Naive thymus-derived CD4-positive, alpha-beta T cell (primary cell): ENCODE measurements around the gene EZH2. TPM values are rescaled to one million over a fixed set of nuclear protein-coding genes. Genes with fewer than 3 reads are reported as not detected.

Source experiments
- ATAC-seq: fragments of 150-1000 bp; cut with Tn5 transposase; 2 replicates; pipeline ENCODE4 v1.10.0; 2021; ENCODE audit warnings: mild to moderate bottlenecking, moderate library complexity
- CTCF ChIA-PET: fragments of 350-600 bp; sonication (Branson Sonifier 250); formaldehyde crosslinking; loops from one replicate; lab custom pipeline; 2021; ENCODE audit warnings: antibody characterized with exemption; lab: Charles Lee
- POLR2A ChIA-PET: fragments of 350-600 bp; sonication (Branson Sonifier 250); formaldehyde crosslinking; loops from one replicate; lab custom pipeline; 2021; ENCODE audit warnings: antibody characterized with exemption, inconsistent platforms; lab: Charles Lee
- DNase-seq, 9 donors: peaks; one replicate each; pipeline versions ENCODE4 v3.0.0 to v3.0.0-alpha.2; 2020 to 2022; ENCODE audit warnings: mixed read lengths in 1 of 9
- H3K27ac ChIP-seq: one replicate; pipeline ENCODE4 v1.7.0; 2013; ENCODE audit warnings: mild to moderate bottlenecking, low read depth, low read length, moderate library complexity
- H3K27me3 ChIP-seq, 2 donors: one replicate each; pipeline ENCODE4 v1.7.0; 2013; ENCODE audit warnings: low read length in 2 of 2, mild to moderate bottlenecking in 2 of 2, moderate library complexity in 2 of 2; ENCODE audit not compliant: control insufficient read depth in 2 of 2, insufficient read depth in 2 of 2
- H3K36me3 ChIP-seq, 3 experiments: 1 replicate in 2 of 3; 2 replicates in 1 of 3; pipeline ENCODE4 v1.7.0; 2013; ENCODE audit warnings: low read length in 3 of 3, mild to moderate bottlenecking in 3 of 3, moderate library complexity in 1 of 3; ENCODE audit not compliant: insufficient read depth in 3 of 3, control insufficient read depth in 2 of 3
- H3K4me1 ChIP-seq, 2 donors: one replicate each; pipeline ENCODE4 v1.7.0; 2013; ENCODE audit warnings: low read length in 2 of 2, mild to moderate bottlenecking in 2 of 2, moderate library complexity in 1 of 2; ENCODE audit not compliant: control insufficient read depth in 2 of 2, insufficient read depth in 2 of 2
- H3K4me3 ChIP-seq: 2 replicates; pipeline ENCODE4 v1.7.0; 2013; ENCODE audit warnings: mild to moderate bottlenecking, low read length
- H3K9me3 ChIP-seq, 3 experiments: 1 replicate in 2 of 3; 2 replicates in 1 of 3; pipeline ENCODE4 v1.7.0; 2013; ENCODE audit warnings: low read length in 3 of 3; ENCODE audit not compliant: control insufficient read depth in 2 of 3
- H3K27ac Mint-ChIP-seq, 9 donors: one replicate each; pipeline ENCODE4 v1.8.0; 2020 to 2022; ENCODE audit warnings: mixed read lengths in 9 of 9, mild to moderate bottlenecking in 8 of 9, moderate library complexity in 5 of 9, inconsistent platforms in 2 of 9
- H3K27me3 Mint-ChIP-seq, 5 donors: one replicate each; pipeline ENCODE4 v1.8.0; 2021 to 2022; ENCODE audit warnings: mixed read lengths in 5 of 5, mild to moderate bottlenecking in 1 of 5
- H3K36me3 Mint-ChIP-seq, 5 donors: one replicate each; pipeline ENCODE4 v1.8.0; 2020 to 2022; ENCODE audit warnings: mixed read lengths in 5 of 5, mild to moderate bottlenecking in 3 of 5, inconsistent platforms in 1 of 5
- H3K4me1 Mint-ChIP-seq, 7 donors: one replicate each; pipeline ENCODE4 v1.8.0; 2020 to 2022; ENCODE audit warnings: mixed read lengths in 7 of 7, mild to moderate bottlenecking in 3 of 7, inconsistent platforms in 1 of 7
- H3K4me3 Mint-ChIP-seq, 10 donors: one replicate each; pipeline ENCODE4 v1.8.0; 2020 to 2022; ENCODE audit warnings: mild to moderate bottlenecking in 10 of 10, mixed read lengths in 10 of 10, moderate library complexity in 6 of 10, inconsistent platforms in 2 of 10
- H3K9me3 Mint-ChIP-seq, 11 donors: one replicate each; pipeline ENCODE4 v1.8.0; 2020 to 2022; ENCODE audit warnings: mixed read lengths in 11 of 11, mild to moderate bottlenecking in 4 of 11, inconsistent platforms in 1 of 11, moderate library complexity in 1 of 11
- intact Hi-C, 2 donors: fragments of 100-400 bp; cut with micrococcal nuclease; formaldehyde crosslinking; loops; one replicate each; pipeline ENCODE4 v1.15.1; 2023
- polyA plus RNA-seq, 2 donors: library from polyadenylated mRNA; unstranded; fragments of 300-500 nt; fragmentation: Illumina TruSeq; gene quantifications; one replicate each; pipeline ENCODE4 v1.2.3, GENCODE V29; 2021
- total RNA-seq, 6 experiments: library from RNA in 5 of 6; stranded (reverse) in 5 of 6; gene quantifications; 1 replicate in 5 of 6; 2 replicates in 1 of 6; pipeline ENCODE4 v1.2.3 and lab custom pipeline; 2021 to 2026

Gene EZH2
- total and polyA plus RNA-seq, 7 experiments from 2014 or later: 2.2 to 73.3 (median 8.9) TPM

GRCh38 chr7:148906707-148907498 is 22.8 kb upstream of the EZH2 start:
- ChIA-PET CTCF (no interaction called here), POLR2A (no interaction called here)
- no peaks in the 10 kb centered on the region for H3K9me3 ChIP-seq
- intact Hi-C loops: no loop called here
- ATAC-seq (no peak), DNase-seq (no peak)
- H3K4me3 Mint-ChIP-seq: no peak overlapping the region
- H3K4me3 ChIP-seq: no peak overlapping the region
- H3K27me3 Mint-ChIP-seq: peaks cover 0 to 3% (median 0%) of the 10 kb centered on the region in 5 donors
- H3K4me1 Mint-ChIP-seq: peaks cover 10 to 31% (median 24%) of the 10 kb centered on the region in 7 donors
- H3K27me3 ChIP-seq: no peaks in the 10 kb centered on the region
- no peak overlapping the region for H3K27ac ChIP-seq
- H3K4me1 ChIP-seq: peaks cover 5 to 6% of the 10 kb centered on the region in 2 donors
- H3K36me3 Mint-ChIP-seq: no peaks in the 10 kb centered on the region
- H3K27ac Mint-ChIP-seq: no peak overlapping the region
- H3K36me3 ChIP-seq: no peaks in the 10 kb centered on the region
- H3K9me3 Mint-ChIP-seq: peaks cover 0 to 2% (median 0%) of the 10 kb centered on the region in 11 donors

- H3K4me3 ChIP-seq: no peak overlapping the region
- CTCF ChIA-PET: no interaction called here
Measured at GRCh38 chr7:148905093-148905666, 21.1 kb upstream of the EZH2 start.

GRCh38 chr7:148903504-148903903 is 19.4 kb upstream of the EZH2 start:
- Histone ChIP-seq H3K36me3 (no peaks in the 10 kb centered on the region), H3K4me3 (no peak overlapping the region), H3K9me3 (no peaks in the 10 kb centered on the region), H3K4me1 (no peaks in the 10 kb centered on the region), H3K27ac (no peak overlapping the region), H3K27me3 (no peaks in the 10 kb centered on the region)
- ATAC-seq (no peak), DNase-seq (no peak)
- Mint-ChIP-seq H3K27ac (no peak overlapping the region), H3K9me3 (peaks cover 0 to 2% (median 0%) of the 10 kb centered on the region in 11 donors), H3K27me3 (no peaks in the 10 kb centered on the region), H3K4me3 (no peak overlapping the region), H3K36me3 (no peaks in the 10 kb centered on the region), H3K4me1 (peaks cover 0 to 14% (median 0%) of the 10 kb centered on the region in 7 donors)
- CTCF ChIA-PET: interaction anchor here (0.9 kb wide), 1 partner anchor 54 kb away, joined by 3 read pairs; no protein-coding TSS in a partner anchor
- intact Hi-C loops: no loop called here
- POLR2A ChIA-PET: interaction anchor here (0.9 kb wide), 1 partner anchor 11 kb away, joined by 4 read pairs; no protein-coding TSS in a partner anchor

More at GRCh38 chr7:148905093-148905666, 21.1 kb upstream of the EZH2 start:
- H3K4me1 Mint-ChIP-seq: peaks cover 3 to 14% (median 9%) of the 10 kb centered on the region in 7 donors
- peaks cover 0 to 3% (median 0%) of the 10 kb centered on the region in 5 donors for H3K27me3 Mint-ChIP-seq
- Histone ChIP-seq H3K27me3 (no peaks in the 10 kb centered on the region), H3K27ac (no peak overlapping the region), H3K4me1 (no peaks in the 10 kb centered on the region), H3K9me3 (no peaks in the 10 kb centered on the region), H3K36me3 (no peaks in the 10 kb centered on the region)
- intact Hi-C loops: no loop called here
- DNase-seq (no peak), ATAC-seq (no peak)
- peaks cover 0 to 2% (median 0%) of the 10 kb centered on the region in 11 donors for H3K9me3 Mint-ChIP-seq
- no peaks in the 10 kb centered on the region for H3K36me3 Mint-ChIP-seq
- no peak overlapping the region for H3K27ac Mint-ChIP-seq
- H3K4me3 Mint-ChIP-seq: no peak overlapping the region
- POLR2A ChIA-PET: interaction anchor here (0.6 to 1.4 kb wide), 2 partner anchors 17 to 370 kb away, joined by 3 to 4 read pairs; no protein-coding TSS in a partner anchor

- Histone ChIP-seq H3K4me1 (no peaks in the 10 kb centered on the region), H3K27me3 (no peaks in the 10 kb centered on the region), H3K36me3 (no peaks in the 10 kb centered on the region), H3K27ac (no peak overlapping the region), H3K9me3 (no peaks in the 10 kb centered on the region), H3K4me3 (no peak overlapping the region)
- H3K9me3 Mint-ChIP-seq: peaks cover 0 to 2% (median 0%) of the 10 kb centered on the region in 11 donors
- DNase-seq (no peak), ATAC-seq (no peak)
- H3K36me3 Mint-ChIP-seq: no peaks in the 10 kb centered on the region
- H3K4me1 Mint-ChIP-seq: peaks cover 0 to 14% (median 0%) of the 10 kb centered on the region in 7 donors
- H3K27ac Mint-ChIP-seq: no peak overlapping the region
- CTCF ChIA-PET: no interaction called here
- POLR2A ChIA-PET: no interaction called here
- no peaks in the 10 kb centered on the region for H3K27me3 Mint-ChIP-seq
- no peak overlapping the region for H3K4me3 Mint-ChIP-seq
- intact Hi-C loops: no loop called here
Measured at GRCh38 chr7:148901178-148901577, 17.1 kb upstream of the EZH2 start.

GRCh38 chr7:148898845-148899484 is 14.9 kb upstream of the EZH2 start:
- ChIA-PET CTCF (interaction anchor here (0.8 to 1.0 kb wide), 2 partner anchors 24 to 64 kb away, joined by 3 read pairs; no protein-coding TSS in a partner anchor), POLR2A (interaction anchor here (0.6 kb wide), 1 partner anchor 49 kb away, joined by 3 read pairs; no protein-coding TSS in a partner anchor)
- H3K4me1 ChIP-seq: no peaks in the 10 kb centered on the region
- ATAC-seq (no peak), DNase-seq (no peak)
- Mint-ChIP-seq H3K4me3 (no peak overlapping the region), H3K27ac (peak overlapping the region in 1 of 9 donors; percentile 7), H3K9me3 (no peaks in the 10 kb centered on the region), H3K36me3 (no peaks in the 10 kb centered on the region), H3K27me3 (no peaks in the 10 kb centered on the region), H3K4me1 (peaks cover 0 to 14% (median 0%) of the 10 kb centered on the region in 7 donors)
- intact Hi-C loops: no loop called here
- H3K27me3 ChIP-seq: no peaks in the 10 kb centered on the region
- no peak overlapping the region for H3K27ac ChIP-seq
- no peak overlapping the region for H3K4me3 ChIP-seq
- H3K9me3 ChIP-seq: no peaks in the 10 kb centered on the region
- H3K36me3 ChIP-seq: no peaks in the 10 kb centered on the region

- Histone ChIP-seq H3K4me3 (no peak overlapping the region), H3K27me3 (no peaks in the 10 kb centered on the region), H3K9me3 (no peaks in the 10 kb centered on the region), H3K27ac (no peak overlapping the region), H3K4me1 (no peaks in the 10 kb centered on the region), H3K36me3 (no peaks in the 10 kb centered on the region)
- intact Hi-C loops: no loop called here
- Mint-ChIP-seq H3K4me1 (peaks cover 0 to 17% (median 5%) of the 10 kb centered on the region in 7 donors), H3K27ac (no peak overlapping the region), H3K27me3 (peaks cover 0 to 5% (median 0%) of the 10 kb centered on the region in 5 donors), H3K9me3 (no peaks in the 10 kb centered on the region), H3K4me3 (no peak overlapping the region), H3K36me3 (peaks cover 0 to 3% (median 0%) of the 10 kb centered on the region in 5 donors)
- ATAC-seq (no peak), DNase-seq (no peak)
- POLR2A ChIA-PET: no interaction called here
- CTCF ChIA-PET: no interaction called here
Measured at GRCh38 chr7:148894591-148894990, 10.5 kb upstream of the EZH2 start.
